H1 (cell line): Measurements from ENCODE around the gene LTA4H.

ENCODE experiments used
- BRCA1 ChIP-seq: IDR thresholded peaks from 2 replicates; pipeline ENCODE4 v1.6.1; 2012; ENCODE audit warnings: low read depth, low read length, improper control_type of control experiment
- CEBPB ChIP-seq: IDR thresholded peaks from 2 replicates; pipeline ENCODE4 v1.6.1; 2012; ENCODE audit warnings: low read depth, low read length
- CREB1 ChIP-seq: IDR thresholded peaks from 2 replicates; pipeline ENCODE4 v1.6.1; 2012; ENCODE audit warnings: inconsistent platforms
- CTCF ChIP-seq, 3 experiments: IDR thresholded peaks; 1 replicate in 2 of 3; 2 replicates in 1 of 3; pipeline versions ENCODE4 v1.5.1 to v1.6.1; 2011; ENCODE audit warnings: low read length in 3 of 3, mild to moderate bottlenecking in 3 of 3, inconsistent platforms in 2 of 3, low read depth in 1 of 3, moderate library complexity in 1 of 3; ENCODE audit not compliant: insufficient read depth in 1 of 3; ENCODE audit errors: control extremely low read depth in 1 of 3
- FOSL1 ChIP-seq: IDR thresholded peaks from 2 replicates; pipeline ENCODE4 v1.6.1; 2011; ENCODE audit warnings: mild to moderate bottlenecking, low read depth, low read length, moderate library complexity; ENCODE audit not compliant: insufficient read depth
- POLR2A ChIP-seq, 2 experiments: IDR thresholded peaks; 1 replicate in 1 of 2; 2 replicates in 1 of 2; pipeline ENCODE4 v1.6.1; 2011; ENCODE audit warnings: low read depth in 2 of 2, low read length in 2 of 2, mild to moderate bottlenecking in 2 of 2; ENCODE audit errors: control extremely low read depth in 1 of 2
- POLR2AphosphoS5 ChIP-seq: IDR thresholded peaks from 2 replicates; pipeline ENCODE4 v1.6.1; 2011; ENCODE audit warnings: low read depth, low read length
- RAD21 ChIP-seq, 2 experiments: IDR thresholded peaks in 1 of 2; conservative IDR thresholded peaks in 1 of 2; 2 replicates each; pipeline ENCODE4 v1.6.1; 2011; ENCODE audit warnings: low read depth in 2 of 2, low read length in 2 of 2, improper control_type of control experiment in 1 of 2, inconsistent platforms in 1 of 2, mild to moderate bottlenecking in 1 of 2, moderate library complexity in 1 of 2
- RFX5 ChIP-seq: IDR thresholded peaks from 2 replicates; pipeline ENCODE4 v1.6.1; 2011; ENCODE audit warnings: low read depth, low read length, improper control_type of control experiment, borderline replicate concordance
- TCF12 ChIP-seq: IDR thresholded peaks from 2 replicates; pipeline ENCODE4 v1.6.1; 2011; ENCODE audit warnings: low read depth, mild to moderate bottlenecking, low read length

GRCh38 chr12:96028538-96028937 lies 6.8 kb downstream of the LTA4H start:
- TF ChIP-seq CTCF (IDR thresholded peaks at IDR 0.05; ENCODE audit: control extremely low read depth in 1 of 3, insufficient read depth in 1 of 3, low read depth in 1 of 3, low read length in 3 of 3) (no peak), BRCA1 (no peak), CREB1 (no peak), RFX5 (no peak), POLR2AphosphoS5 (no peak), RAD21 (IDR thresholded peaks at IDR 0.05 in 1 of 2, conservative IDR thresholded peaks at IDR 0.05 in 1 of 2; ENCODE audit: low read depth in 2 of 2, low read length in 2 of 2) (no peak), TCF12 (no peak), FOSL1 (no peak), CEBPB (no peak), POLR2A (IDR thresholded peaks at IDR 0.05; ENCODE audit: control extremely low read depth in 1 of 2, low read depth in 2 of 2, low read length in 2 of 2) (no peak)
